Measurements from ENCODE around the gene CCNB2.

GRCh38 chr15:59160880-59161593, 56.1 kb downstream of the CCNB2 start:
- TF ChIP-seq NFRKB (IDR thresholded peaks at IDR 0.05) (no peak), BHLHE40 (IDR thresholded peaks at IDR 0.05; ENCODE audit: borderline replicate concordance) (no peak), SP1 (IDR thresholded peaks at IDR 0.05) (no peak), FOXM1 (IDR thresholded peaks at IDR 0.05; ENCODE audit: borderline replicate concordance) (no peak), SUZ12 (IDR thresholded peaks at IDR 0.05) (no peak), FOXA1 (IDR thresholded peaks at IDR 0.05) (no peak), HDGF (IDR thresholded peaks at IDR 0.05; ENCODE audit: borderline replicate concordance) (no peak), ELF4 (IDR thresholded peaks at IDR 0.05) (no peak), ZNF384 (IDR thresholded peaks at IDR 0.05) (no peak)
